ENCODE data around the gene SHH. TPM values are rescaled to one million over a fixed set of nuclear protein-coding genes. Genes with fewer than 3 reads are reported as not detected.

SHH gene
- total RNA-seq, 2 donors from 2014 or later, result 0.32 to 1.2 TPM

GRCh38 chr7:155782466-155782865 lies 29.8 kb downstream of the SHH start:
- Histone ChIP-seq H3K4me1 (replicated peaks) (no peaks in the 10 kb centered on the region), H3K27me3 (replicated peaks; ENCODE audit: insufficient read depth) (no peaks in the 10 kb centered on the region), H3K9me3 (no peaks in the 10 kb centered on the region), H3K27ac (no peak overlapping the region), H3K4me3 (no peak overlapping the region), H3K36me3 (peaks cover 0 to 4% of the 10 kb centered on the region in 2 donors)
- 90% methylated on average over 10 of the region's 10 CpGs for WGBS
- TF ChIP-seq, protein P1, sequence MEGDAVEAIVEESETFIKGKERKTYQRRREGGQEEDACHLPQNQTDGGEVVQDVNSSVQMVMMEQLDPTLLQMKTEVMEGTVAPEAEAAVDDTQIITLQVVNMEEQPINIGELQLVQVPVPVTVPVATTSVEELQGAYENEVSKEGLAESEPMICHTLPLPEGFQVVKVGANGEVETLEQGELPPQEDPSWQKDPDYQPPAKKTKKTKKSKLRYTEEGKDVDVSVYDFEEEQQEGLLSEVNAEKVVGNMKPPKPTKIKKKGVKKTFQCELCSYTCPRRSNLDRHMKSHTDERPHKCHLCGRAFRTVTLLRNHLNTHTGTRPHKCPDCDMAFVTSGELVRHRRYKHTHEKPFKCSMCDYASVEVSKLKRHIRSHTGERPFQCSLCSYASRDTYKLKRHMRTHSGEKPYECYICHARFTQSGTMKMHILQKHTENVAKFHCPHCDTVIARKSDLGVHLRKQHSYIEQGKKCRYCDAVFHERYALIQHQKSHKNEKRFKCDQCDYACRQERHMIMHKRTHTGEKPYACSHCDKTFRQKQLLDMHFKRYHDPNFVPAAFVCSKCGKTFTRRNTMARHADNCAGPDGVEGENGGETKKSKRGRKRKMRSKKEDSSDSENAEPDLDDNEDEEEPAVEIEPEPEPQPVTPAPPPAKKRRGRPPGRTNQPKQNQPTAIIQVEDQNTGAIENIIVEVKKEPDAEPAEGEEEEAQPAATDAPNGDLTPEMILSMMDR (IDR thresholded peaks at IDR 0.05), result no peak
- TF ChIP-seq POLR2AphosphoS5 (IDR thresholded peaks at IDR 0.05) (no peak), POLR2A (IDR thresholded peaks at IDR 0.05) (no peak)
- DNase-seq (ENCODE audit: low spot score), result no peak
- intact Hi-C loops (cut with DNase I), result no loop called here

- H3K27ac ChIP-seq, result no peak overlapping the region
- no peaks in the 10 kb centered on the region for H3K4me1 ChIP-seq (replicated peaks)
- H3K4me3 ChIP-seq, result no peak overlapping the region
- intact Hi-C loops (cut with DNase I), result no loop called here
- H3K9me3 ChIP-seq, result no peaks in the 10 kb centered on the region
- 89% methylated on average over 20 of the region's 20 CpGs for whole genome bisulfite sequencing
- H3K36me3 ChIP-seq, result peaks cover 0 to 6% of the 10 kb centered on the region in 2 donors
- TF ChIP-seq, protein P1 (IDR thresholded peaks at IDR 0.05), result no peak
- TF ChIP-seq POLR2AphosphoS5 (IDR thresholded peaks at IDR 0.05), result no peak
- TF ChIP-seq POLR2A (IDR thresholded peaks at IDR 0.05), result no peak
- H3K27me3 ChIP-seq (replicated peaks; ENCODE audit: insufficient read depth), result no peaks in the 10 kb centered on the region
- DNase-seq (ENCODE audit: low spot score), result no peak
Measured at GRCh38 chr7:155781433-155781832, 30.8 kb downstream of the SHH start.

- intact Hi-C loops (cut with DNase I), result no loop called here
- Histone ChIP-seq H3K36me3 (peaks cover 0 to 8% of the 10 kb centered on the region in 2 donors), H3K27ac (no peak overlapping the region), H3K27me3 (replicated peaks; ENCODE audit: insufficient read depth) (no peaks in the 10 kb centered on the region), H3K9me3 (no peaks in the 10 kb centered on the region), H3K4me1 (replicated peaks) (no peaks in the 10 kb centered on the region), H3K4me3 (no peak overlapping the region)
- TF ChIP-seq, protein P1 (IDR thresholded peaks at IDR 0.05), result no peak
- TF ChIP-seq POLR2AphosphoS5 (IDR thresholded peaks at IDR 0.05), result no peak
- TF ChIP-seq POLR2A (IDR thresholded peaks at IDR 0.05), result no peak
- 92% methylated on average over 24 of the region's 24 CpGs for WGBS
- DNase-seq (ENCODE audit: low spot score), result no peak
Measured at GRCh38 chr7:155780884-155781283, 31.4 kb downstream of the SHH start.

DNA sequence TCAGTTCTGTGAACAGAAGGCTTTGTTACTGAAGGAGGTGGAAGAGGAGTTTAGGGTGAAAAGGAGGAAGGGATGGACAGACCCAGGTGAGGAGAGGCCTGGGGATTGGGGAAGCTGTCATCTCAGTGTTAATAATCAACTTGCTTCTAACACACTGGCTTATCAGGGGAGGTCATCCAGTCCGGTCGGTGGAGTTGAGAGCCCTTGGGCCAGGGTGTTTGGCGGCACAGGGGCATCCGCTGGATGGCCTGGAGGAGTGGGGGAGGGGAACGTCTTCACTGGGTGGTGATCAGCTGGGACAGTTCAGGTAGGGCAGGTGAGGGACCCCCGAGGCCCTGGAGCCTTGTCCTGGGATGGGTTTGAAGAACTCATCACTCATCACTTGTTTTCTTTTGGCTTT lies 33.9 kb downstream of the SHH start:
- H3K27me3 ChIP-seq (replicated peaks; ENCODE audit: insufficient read depth), result no peaks in the 10 kb centered on the region
- DNase-seq (ENCODE audit: low spot score), result no peak
- no peak overlapping the region for H3K27ac ChIP-seq
- H3K36me3 ChIP-seq, result peaks cover 0 to 17% of the 10 kb centered on the region in 2 donors
- 87% methylated on average over 6 of the region's 6 CpGs for WGBS
- intact Hi-C loops (cut with DNase I), result no loop called here
- H3K4me1 ChIP-seq (replicated peaks), result no peaks in the 10 kb centered on the region
- TF ChIP-seq POLR2AphosphoS5 (IDR thresholded peaks at IDR 0.05) (no peak), POLR2A (IDR thresholded peaks at IDR 0.05) (no peak)
- TF ChIP-seq, protein P1 (IDR thresholded peaks at IDR 0.05), result no peak
- no peaks in the 10 kb centered on the region for H3K9me3 ChIP-seq
- no peak overlapping the region for H3K4me3 ChIP-seq

GRCh38 chr7:155776606-155777005 lies 35.7 kb downstream of the SHH start:
- no peak for DNase-seq (ENCODE audit: low spot score)
- Histone ChIP-seq H3K27me3 (replicated peaks; ENCODE audit: insufficient read depth) (no peaks in the 10 kb centered on the region), H3K4me1 (replicated peaks) (no peaks in the 10 kb centered on the region), H3K4me3 (no peak overlapping the region), H3K36me3 (peaks cover 0 to 13% of the 10 kb centered on the region in 2 donors), H3K27ac (no peak overlapping the region), H3K9me3 (no peaks in the 10 kb centered on the region)
- TF ChIP-seq, protein P1 (IDR thresholded peaks at IDR 0.05), result no peak
- TF ChIP-seq POLR2AphosphoS5 (IDR thresholded peaks at IDR 0.05), result no peak
- intact Hi-C loops (cut with DNase I), result no loop called here
- WGBS, result 89% methylated on average over 7 of the region's 8 CpGs

Measured in prostate gland (tissue), 2 donors.